Astrocyte of the spinal cord (primary cell): ENCODE measurements around the gene STPG1.
A peak's percentile ranks its signal among the peaks of the same experiment; 100 is the strongest.

Source experiments
- DNase-seq: peaks from one replicate; pipeline ENCODE4 v3.0.0; 2011; ENCODE audit warnings: low read depth, low spot score
- H3K4me3 ChIP-seq: 2 replicates; pipeline ENCODE4 v1.5.1; 2011; ENCODE audit warnings: low read depth, mild to moderate bottlenecking, low read length, moderate library complexity
- CTCF ChIP-seq: IDR thresholded peaks from 2 replicates; pipeline ENCODE4 v1.5.1; 2012; ENCODE audit warnings: low read depth, mild to moderate bottlenecking, low read length, inconsistent platforms
- in situ Hi-C: cut with HindIII; loops from 2 replicates; pipeline ENCODE4 v1.10.0; 2017; ENCODE audit warnings: low sequenced_read_pairs

STPG1 gene

GRCh38 chr1:24380508-24380907, 33.1 kb downstream of the STPG1 start:
- DNase-seq, result no peak
- TF ChIP-seq CTCF, result no peak
- in situ Hi-C loops, result no loop called here
- H3K4me3 ChIP-seq, result no peak overlapping the region

GRCh38 chr1:24379733-24380315, 33.8 kb downstream of the STPG1 start:
- no peak for DNase-seq
- TF ChIP-seq CTCF, result no peak
- no peak overlapping the region for H3K4me3 ChIP-seq
- in situ Hi-C loops, result no loop called here

GRCh38 chr1:24374891-24375786, 38.4 kb downstream of the STPG1 start:
- in situ Hi-C loops, result no loop called here
- DNase-seq, result peak; percentile 65
- TF ChIP-seq CTCF, result no peak
- no peak overlapping the region for H3K4me3 ChIP-seq

GRCh38 chr1:24373710-24374109, 39.9 kb downstream of the STPG1 start:
- no peak for DNase-seq
- TF ChIP-seq CTCF, result no peak
- H3K4me3 ChIP-seq, result no peak overlapping the region
- in situ Hi-C loops, result no loop called here

- in situ Hi-C loops, result no loop called here
- no peak for DNase-seq
Observed at GRCh38 chr1:24373044-24373443, 40.5 kb downstream of the STPG1 start.

GRCh38 chr1:24369801-24370200, 43.8 kb downstream of the STPG1 start:
- TF ChIP-seq CTCF, result no peak
- no peak for DNase-seq
- in situ Hi-C loops, result no loop called here
- H3K4me3 ChIP-seq, result no peak overlapping the region

More at GRCh38 chr1:24373044-24373443, 40.5 kb downstream of the STPG1 start:
- H3K4me3 ChIP-seq, result no peak overlapping the region
- TF ChIP-seq CTCF, result no peak
